HEK293T (cell line): Measurements from ENCODE around the gene ALOX15.

Experiments used
- CTCF ChIA-PET: fragments of 350-600 bp; formaldehyde crosslinking; extraction: SDS; loops from one replicate; lab custom pipeline; 2021; ENCODE audit warnings: antibody characterized with exemption, inconsistent platforms; lab: Yijun Ruan, JAX
- POLR2A ChIA-PET: fragments of 350-600 bp; formaldehyde crosslinking; extraction: SDS; loops from one replicate; lab custom pipeline; 2020; ENCODE audit warnings: antibody characterized with exemption, inconsistent platforms; lab: Yijun Ruan, JAX
- DNase-seq: peaks from one replicate; pipeline ENCODE4 v3.0.0; 2012; ENCODE audit warnings: mixed read lengths; ENCODE audit errors: extremely low spot score
- ARNT ChIP-seq: fragments of 450-650 bp; IDR thresholded peaks from 2 replicates; pipeline ENCODE4 v1.6.1; 2017; ENCODE audit warnings: mild to moderate bottlenecking
- BHLHE40 ChIP-seq: fragments of 450-650 bp; IDR thresholded peaks from 2 replicates; pipeline ENCODE4 v1.6.1; 2016; ENCODE audit warnings: mild to moderate bottlenecking, moderate library complexity, borderline replicate concordance
- CTBP1 ChIP-seq: fragments of 450-650 bp; IDR thresholded peaks from 2 replicates; pipeline ENCODE4 v1.6.1; 2016; ENCODE audit warnings: borderline replicate concordance
- ELF4 ChIP-seq: fragments of 450-650 bp; IDR thresholded peaks from 2 replicates; pipeline ENCODE4 v1.6.1; 2017; ENCODE audit warnings: antibody characterized with exemption
- FOXA1 ChIP-seq: fragments of 450-650 bp; IDR thresholded peaks from 2 replicates; pipeline ENCODE4 v1.6.1; 2016; ENCODE audit warnings: mild to moderate bottlenecking
- FOXK2 ChIP-seq: fragments of 450-650 bp; IDR thresholded peaks from 2 replicates; pipeline ENCODE4 v1.6.1; 2016; ENCODE audit warnings: mild to moderate bottlenecking
- FOXM1 ChIP-seq: fragments of 450-650 bp; IDR thresholded peaks from 2 replicates; pipeline ENCODE4 v1.6.1; 2017; ENCODE audit warnings: mild to moderate bottlenecking, borderline replicate concordance
- HDGF ChIP-seq: fragments of 450-650 bp; IDR thresholded peaks from 2 replicates; pipeline ENCODE4 v1.6.1; 2017; ENCODE audit warnings: antibody characterized with exemption, borderline replicate concordance
- L3MBTL2 ChIP-seq: fragments of 450-650 bp; conservative IDR thresholded peaks from 2 replicates; pipeline ENCODE4 v1.6.1; 2016; ENCODE audit warnings: mild to moderate bottlenecking
- LEF1 ChIP-seq: fragments of 450-650 bp; IDR thresholded peaks from 2 replicates; pipeline ENCODE4 v1.6.1; 2017; ENCODE audit warnings: mild to moderate bottlenecking, borderline replicate concordance
- NFRKB ChIP-seq: fragments of 450-650 bp; IDR thresholded peaks from 2 replicates; pipeline ENCODE4 v1.6.1; 2016; ENCODE audit warnings: mild to moderate bottlenecking, moderate library complexity
- PKNOX1 ChIP-seq: fragments of 450-650 bp; IDR thresholded peaks from 2 replicates; pipeline ENCODE4 v1.6.1; 2016
- SP1 ChIP-seq: fragments of 450-650 bp; IDR thresholded peaks from 2 replicates; pipeline ENCODE4 v1.6.1; 2017
- SUZ12 ChIP-seq: fragments of 450-650 bp; IDR thresholded peaks from 2 replicates; pipeline ENCODE4 v1.6.1; 2016; ENCODE audit warnings: mild to moderate bottlenecking
- TARDBP ChIP-seq: fragments of 450-650 bp; IDR thresholded peaks from 2 replicates; pipeline ENCODE4 v1.6.1; 2016
- ZNF384 ChIP-seq: fragments of 450-650 bp; IDR thresholded peaks from 2 replicates; pipeline ENCODE4 v1.6.1; 2016

The ALOX15 gene

GRCh38 chr17:4623249-4623648 is 18.2 kb downstream of the ALOX15 start:
- no peak for DNase-seq
- TF ChIP-seq CTBP1 (no peak), LEF1 (no peak)
- CTCF ChIA-PET, result interaction anchor here (0.7 kb wide), 1 partner anchor 23 kb away, joined by 4 read pairs; no protein-coding TSS in a partner anchor
- POLR2A ChIA-PET, result no interaction called here

GRCh38 chr17:4622375-4622774 is 19.1 kb downstream of the ALOX15 start:
- TF ChIP-seq FOXA1 (no peak), FOXM1 (no peak), ZNF384 (no peak), BHLHE40 (no peak), HDGF (no peak), ARNT (no peak), FOXK2 (no peak), SP1 (no peak), ELF4 (no peak)
- DNase-seq, result no peak
- POLR2A ChIA-PET, result no interaction called here
- CTCF ChIA-PET, result no interaction called here

DNA sequence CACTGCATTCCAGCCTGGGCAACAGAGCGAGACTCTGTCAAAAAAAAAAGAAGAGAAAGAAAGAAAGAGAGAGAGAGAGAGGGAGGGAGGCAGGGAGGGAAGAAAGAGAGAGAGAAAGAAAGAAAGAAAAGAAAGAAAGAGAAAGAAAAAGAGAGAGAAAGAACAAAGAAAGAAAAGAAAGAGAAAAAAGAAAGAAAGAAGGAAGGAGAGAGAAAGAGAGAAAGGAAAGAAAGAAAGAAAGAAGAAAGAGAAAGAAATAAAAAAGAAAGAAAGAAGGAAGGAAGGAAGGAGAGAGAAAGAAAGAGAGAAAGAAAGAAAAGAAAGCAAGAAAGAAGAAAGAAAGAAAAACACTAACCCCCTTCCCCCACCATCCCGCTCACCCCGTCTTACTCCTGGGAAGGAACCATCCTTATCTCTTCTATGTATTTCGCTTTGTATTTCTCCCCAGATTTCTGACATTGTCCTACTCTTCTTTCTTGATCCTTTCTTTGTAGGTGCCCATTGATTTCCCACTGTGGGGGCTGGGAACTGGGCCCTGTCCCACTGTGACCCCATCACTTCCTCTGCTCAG is 20.9 kb downstream of the ALOX15 start:
- no peak for DNase-seq
- no peak for TF ChIP-seq SP1
- POLR2A ChIA-PET, result no interaction called here
- CTCF ChIA-PET, result no interaction called here

GRCh38 chr17:4617590-4618351 is 23.7 kb downstream of the ALOX15 start:
- CTCF ChIA-PET, result no interaction called here
- TF ChIP-seq BHLHE40 (no peak), PKNOX1 (no peak), LEF1 (no peak), ELF4 (no peak), SUZ12 (no peak), CTBP1 (no peak), TARDBP (no peak), SP1 (no peak), L3MBTL2 (no peak), HDGF (no peak), FOXM1 (no peak), ARNT (no peak), FOXK2 (no peak), NFRKB (no peak), FOXA1 (no peak)

DNA sequence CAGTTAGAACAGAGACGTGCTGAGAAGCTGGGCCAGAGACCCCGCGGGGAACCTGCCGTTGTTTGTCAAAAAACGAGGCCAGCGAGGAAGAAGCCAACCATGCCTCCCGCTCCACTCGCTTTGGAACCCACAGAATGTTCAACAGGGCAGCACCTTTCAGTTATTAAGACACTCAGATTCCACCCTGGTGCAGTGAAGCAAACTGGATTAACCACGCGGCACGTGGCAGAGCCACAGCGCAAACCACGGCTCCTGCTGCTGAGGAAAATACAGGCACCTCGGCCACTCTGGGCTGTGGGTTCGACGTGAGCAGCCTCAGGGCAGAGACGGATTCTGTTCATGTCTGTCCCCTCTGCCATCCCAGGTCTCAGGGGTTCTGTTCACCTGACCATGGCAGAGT is 24.4 kb downstream of the ALOX15 start:
- ChIA-PET POLR2A (no interaction called here), CTCF (no interaction called here)
- TF ChIP-seq BHLHE40 (no peak), LEF1 (no peak), ELF4 (no peak)
- DNase-seq, result no peak

More at GRCh38 chr17:4617590-4618351, 23.7 kb downstream of the ALOX15 start:
- POLR2A ChIA-PET, result no interaction called here
- no peak for DNase-seq

- ChIA-PET POLR2A (no interaction called here), CTCF (interaction anchor here (0.6 to 0.8 kb wide), 3 partner anchors 9 to 214 kb away, joined by 3 to 5 read pairs (median 3); no protein-coding TSS in a partner anchor)
- no peak for TF ChIP-seq ZNF384
- TF ChIP-seq ELF4, result no peak
- TF ChIP-seq LEF1, result no peak
- TF ChIP-seq FOXA1, result no peak
- TF ChIP-seq SP1, result no peak
- TF ChIP-seq FOXK2, result no peak
- no peak for TF ChIP-seq CTBP1
- no peak for TF ChIP-seq TARDBP
- no peak for TF ChIP-seq BHLHE40
- no peak for TF ChIP-seq NFRKB
- TF ChIP-seq PKNOX1, result no peak
- TF ChIP-seq ARNT, result no peak
- TF ChIP-seq FOXM1, result no peak
- no peak for TF ChIP-seq L3MBTL2
- no peak for TF ChIP-seq HDGF
- no peak for TF ChIP-seq SUZ12
- no peak for DNase-seq
Observed at GRCh38 chr17:4616476-4616875, 25.0 kb downstream of the ALOX15 start.

DNA sequence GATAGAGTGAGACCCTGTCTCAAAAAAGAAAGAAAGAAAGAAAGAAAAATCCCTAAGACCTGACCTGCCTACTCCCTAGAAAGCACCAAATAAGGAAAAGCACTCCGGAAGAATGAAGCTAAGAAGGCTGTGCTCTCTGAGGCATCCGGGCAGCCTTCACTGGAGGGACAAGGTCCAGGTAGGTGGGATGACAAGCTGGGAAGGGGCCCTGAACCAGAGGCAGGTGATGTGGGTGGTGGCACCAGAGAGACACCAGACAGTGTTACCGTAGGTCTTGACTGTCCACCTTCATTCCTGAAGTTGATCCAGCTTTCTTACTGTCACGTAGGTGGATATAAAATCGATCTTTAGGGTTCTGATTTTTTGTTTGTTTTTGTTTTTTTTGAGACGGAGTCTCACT is 30.8 kb downstream of the ALOX15 start:
- no peak for DNase-seq
- ChIA-PET POLR2A (interaction anchor here (1.4 to 1.8 kb wide), 2 partner anchors 10 to 27 kb away, joined by 4 to 7 read pairs; partner anchors contain the start of gene SMTNL2), CTCF (interaction anchor here (0.7 to 0.9 kb wide), 2 partner anchors 16 to 45 kb away, joined by 3 read pairs; no protein-coding TSS in a partner anchor)
- TF ChIP-seq SP1 (no peak), FOXM1 (no peak), NFRKB (no peak), CTBP1 (no peak), L3MBTL2 (no peak), HDGF (no peak), ELF4 (no peak), FOXA1 (no peak), LEF1 (no peak), PKNOX1 (no peak), ZNF384 (no peak), FOXK2 (no peak), ARNT (no peak), BHLHE40 (no peak), SUZ12 (no peak), TARDBP (no peak)
